SK-N-SH (cell line): Measurements from ENCODE around the gene REXO1. TPM values are rescaled to one million over a fixed set of nuclear protein-coding genes. Genes with fewer than 3 reads are reported as not detected.
A peak's percentile ranks its signal among the peaks of the same experiment; 100 is the strongest.

Experiments used
- CTCF ChIA-PET: fragments of 300-600, 350-600 bp; formaldehyde crosslinking; extraction: SDS; loops from one replicate; lab custom pipeline; 2021; lab: Yijun Ruan, JAX
- POLR2A ChIA-PET: fragments of 350-600 bp; sonication (Branson Sonifier 250); formaldehyde crosslinking; extraction: SDS; loops from one replicate; lab custom pipeline; 2020; ENCODE audit warnings: antibody characterized with exemption, inconsistent platforms; lab: Yijun Ruan, JAX
- DNase-seq: peaks from one replicate; pipeline ENCODE4 v3.0.0; 2012
- H2AFZ ChIP-seq: fragments of 200-600 bp; sonication (generic); 2 replicates; pipeline ENCODE4 v1.8.1; 2016; ENCODE audit warnings: antibody characterized with exemption, mild to moderate bottlenecking, low read depth
- H3F3A ChIP-seq: fragments of 200-600 bp; sonication (generic); replicated peaks from 2 replicates; pipeline ENCODE3; 2016; ENCODE audit warnings: antibody characterized with exemption, mild to moderate bottlenecking; ENCODE audit not compliant: insufficient read depth
- H3K27ac ChIP-seq, 2 experiments: fragments of 200-500 bp in 1 of 2; fragments of 200-600 bp in 1 of 2; sonication (Bioruptor generic) in 1 of 2; sonication (generic), shearing (Covaris generic) in 1 of 2; 2 replicates each; pipeline versions ENCODE4 v1.5.1 to v1.6.1; 2014 to 2016; ENCODE audit warnings: low read depth in 2 of 2, inconsistent platforms in 1 of 2, low read length in 1 of 2, mild to moderate bottlenecking in 1 of 2, mixed read lengths in 1 of 2
- H3K27me3 ChIP-seq: fragments of 200-600 bp; sonication (generic), shearing (Covaris generic); 2 replicates; pipeline ENCODE4 v1.6.1; 2016; ENCODE audit warnings: mixed run types; ENCODE audit not compliant: insufficient read depth
- H3K36me3 ChIP-seq, 2 experiments: fragments of 200-500 bp in 1 of 2; fragments of 200-600 bp in 1 of 2; sonication (Bioruptor generic) in 1 of 2; sonication (generic) in 1 of 2; replicated peaks in 1 of 2; 2 replicates each; pipeline versions ENCODE3 to v1.5.1; 2014 to 2016; ENCODE audit warnings: low read length in 1 of 2, mild to moderate bottlenecking in 1 of 2; ENCODE audit not compliant: insufficient read depth in 2 of 2, control insufficient read depth in 1 of 2
- H3K4me1 ChIP-seq, 2 experiments: fragments of 200-500 bp in 1 of 2; fragments of 200-600 bp in 1 of 2; sonication (Bioruptor generic) in 1 of 2; sonication (generic), shearing (Covaris generic) in 1 of 2; 2 replicates each; pipeline versions ENCODE4 v1.5.1 to v1.6.1; 2014 to 2016; ENCODE audit warnings: low read depth in 1 of 2, low read length in 1 of 2, mixed run types in 1 of 2; ENCODE audit not compliant: insufficient read depth in 2 of 2, control insufficient read depth in 1 of 2
- H3K4me2 ChIP-seq: fragments of 200-600 bp; sonication (generic), shearing (Covaris generic); 2 replicates; pipeline ENCODE4 v1.6.1; 2017; ENCODE audit warnings: mixed run types
- H3K4me3 ChIP-seq, 2 experiments: fragments of 200-500 bp in 1 of 2; fragments of 200-600 bp in 1 of 2; sonication (Bioruptor generic) in 1 of 2; sonication (generic), shearing (Covaris generic) in 1 of 2; 2 replicates each; pipeline versions ENCODE4 v1.5.1 to v1.8.1; 2014 to 2016; ENCODE audit warnings: low read depth in 2 of 2, inconsistent platforms in 1 of 2, low read length in 1 of 2, mild to moderate bottlenecking in 1 of 2, mixed read lengths in 1 of 2, moderate library complexity in 1 of 2
- H3K79me2 ChIP-seq: fragments of 200-600 bp; sonication (generic); 2 replicates; pipeline ENCODE4 v1.8.1; 2017; ENCODE audit warnings: mild to moderate bottlenecking; ENCODE audit not compliant: insufficient read depth
- H3K9ac ChIP-seq: fragments of 200-600 bp; sonication (generic); 2 replicates; pipeline ENCODE4 v1.6.1; 2017; ENCODE audit warnings: mixed run types
- H3K9me2 ChIP-seq: fragments of 200-600 bp; sonication (generic); 2 replicates; pipeline ENCODE4 v1.6.1; 2017; ENCODE audit warnings: mixed run types
- H3K9me3 ChIP-seq: fragments of 200-600 bp; sonication (generic); 2 replicates; pipeline ENCODE4 v1.6.1; 2017; ENCODE audit warnings: mixed run types, mild to moderate bottlenecking, moderate library complexity
- H4K20me1 ChIP-seq: fragments of 200-600 bp; sonication (generic); 2 replicates; pipeline ENCODE4 v1.6.1; 2017; ENCODE audit warnings: mild to moderate bottlenecking, mixed run types; ENCODE audit not compliant: insufficient read depth
- EZH2phosphoT487 ChIP-seq: fragments of 200-600 bp; sonication (generic); IDR thresholded peaks from 2 replicates; pipeline ENCODE4 v1.6.1; 2017; ENCODE audit warnings: low read depth, mixed run types, mild to moderate bottlenecking, antibody characterized with exemption, moderate library complexity, borderline replicate concordance
- FOSL2 ChIP-seq: IDR thresholded peaks from 2 replicates; pipeline ENCODE4 v1.4.0; 2012; ENCODE audit warnings: low read depth, mild to moderate bottlenecking, moderate library complexity, borderline replicate concordance
- GABPA ChIP-seq: IDR thresholded peaks from 2 replicates; pipeline ENCODE4 v1.4.0; 2012; ENCODE audit warnings: low read depth, mild to moderate bottlenecking
- RCOR1 ChIP-seq: fragments of 150-350 bp; IDR thresholded peaks from 2 replicates; pipeline ENCODE4 v1.6.1; 2017; ENCODE audit warnings: antibody characterized with exemption, low read length
- RFX5 ChIP-seq: IDR thresholded peaks from 2 replicates; pipeline ENCODE4 v1.6.1; 2012; ENCODE audit warnings: mild to moderate bottlenecking, improper control_type of control experiment, low read length
- YY1 ChIP-seq: IDR thresholded peaks from 2 replicates; pipeline ENCODE4 v1.4.0; 2012; ENCODE audit warnings: low read depth, mild to moderate bottlenecking
- WGBS: methylation state at CpG from one replicate; pipeline ENCODE4 v1.1.6; 2017; ENCODE audit warnings: low lambda C conversion rate; 5-methylcytosine and 5-hydroxymethylcytosine counted together
- polyA plus RNA-seq, 3 experiments: library from polyadenylated mRNA; depleted of rRNA; stranded (reverse); fragments of >200 nt; gene quantifications; 2 replicates each; pipeline ENCODE4 v1.2.3, GENCODE V29; 2012

REXO1 gene
- polyA plus RNA-seq, 1 of the 3 experiments (the other 2 are of a cell fraction), result 18.8 TPM

- no peak for DNase-seq
- Histone ChIP-seq H3K4me1 (no peaks in the 10 kb centered on the region), H2AFZ (no peak overlapping the region), H3K4me2 (no peak overlapping the region), H3K36me3 (no peaks in the 10 kb centered on the region), H3K4me3 (no peak overlapping the region), H3K27ac (no peak overlapping the region), H3K9ac (no peak overlapping the region), H3F3A (peaks cover 3% of the 10 kb centered on the region), H3K27me3 (peaks cover 79% of the 10 kb centered on the region), H3K79me2 (no peaks in the 10 kb centered on the region), H4K20me1 (no peaks in the 10 kb centered on the region), H3K9me3 (peaks cover 6% of the 10 kb centered on the region; the same call in 1 of the 2 replicates), H3K9me2 (no peaks in the 10 kb centered on the region)
- POLR2A ChIA-PET, result no interaction called here
- CTCF ChIA-PET, result interaction anchor here (1.4 to 11.8 kb wide), 5 partner anchors 10 to 105 kb away, joined by 4 to 143 read pairs (median 7); no protein-coding TSS in a partner anchor
- TF ChIP-seq FOSL2, result no peak
- TF ChIP-seq RCOR1, result no peak
- WGBS, result 38% methylated on average over 10 of the region's 10 CpGs
Measured at GRCh38 chr19:1777149-1777548, 71.1 kb downstream of the REXO1 start.

DNA sequence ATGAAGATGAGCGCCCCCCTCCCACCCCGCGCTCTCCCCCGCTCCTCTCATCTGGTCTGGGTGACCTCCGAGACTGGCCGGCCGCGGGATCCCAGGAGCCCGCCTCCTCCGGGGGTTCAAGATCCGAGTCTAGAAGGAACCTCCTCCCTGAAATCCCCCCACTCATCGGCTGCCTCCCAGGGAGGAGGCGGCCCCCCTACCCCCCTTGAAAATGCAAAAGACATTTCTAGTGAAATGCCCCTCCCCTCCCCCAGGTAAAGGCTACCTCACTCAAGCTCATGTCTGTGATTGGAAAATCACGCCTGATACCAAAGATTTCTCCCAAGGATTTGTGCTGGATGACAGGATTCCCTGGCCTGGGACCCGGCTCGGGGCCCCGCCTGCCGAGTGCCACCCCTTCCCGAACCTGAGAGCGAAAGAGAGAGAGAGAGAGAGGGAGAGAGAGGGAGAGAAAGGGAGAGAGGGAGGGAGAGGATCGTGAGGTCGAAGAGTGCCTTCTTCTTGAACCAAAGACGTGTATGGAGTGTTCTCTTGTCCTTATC, 71.6 kb downstream of the REXO1 start:
- Histone ChIP-seq H3K27ac (no peak overlapping the region), H4K20me1 (no peaks in the 10 kb centered on the region), H3K4me3 (no peak overlapping the region), H3K9me2 (no peaks in the 10 kb centered on the region), H3K4me2 (no peak overlapping the region), H3K79me2 (no peaks in the 10 kb centered on the region), H3K9ac (no peak overlapping the region), H3K9me3 (peaks cover 2% of the 10 kb centered on the region; the same call in 1 of the 2 replicates), H2AFZ (no peak overlapping the region), H3K27me3 (peaks cover 77% of the 10 kb centered on the region), H3K36me3 (no peaks in the 10 kb centered on the region), H3F3A (peaks cover 3% of the 10 kb centered on the region), H3K4me1 (no peaks in the 10 kb centered on the region)
- 6% methylated on average over 20 of the region's 23 CpGs for WGBS
- no peak for DNase-seq
- TF ChIP-seq YY1 (no peak), RFX5 (no peak)
- POLR2A ChIA-PET, result no interaction called here
- CTCF ChIA-PET, result interaction anchor here (1.2 to 11.8 kb wide), 7 partner anchors 10 to 104 kb away, joined by 3 to 143 read pairs (median 6); no protein-coding TSS in a partner anchor

- Histone ChIP-seq H3K9me3 (peaks cover 3% of the 10 kb centered on the region; the same call in 1 of the 2 replicates), H3K9me2 (no peaks in the 10 kb centered on the region), H3K9ac (no peak overlapping the region), H3K4me1 (no peaks in the 10 kb centered on the region), H3K79me2 (no peaks in the 10 kb centered on the region), H3K27me3 (peaks cover 77% of the 10 kb centered on the region), H4K20me1 (no peaks in the 10 kb centered on the region), H2AFZ (no peak overlapping the region), H3K27ac (no peak overlapping the region), H3K4me3 (no peak overlapping the region), H3K4me2 (no peak overlapping the region), H3F3A (peaks cover 3% of the 10 kb centered on the region), H3K36me3 (no peaks in the 10 kb centered on the region)
- TF ChIP-seq GABPA (no peak), EZH2phosphoT487 (peak; percentile 17; the same call in 1 of the 2 replicates)
- DNase-seq, result peak; percentile 37
- 10% methylated on average over 15 of the region's 50 CpGs for WGBS
- POLR2A ChIA-PET, result no interaction called here
- CTCF ChIA-PET, result interaction anchor here (1.0 to 11.8 kb wide), 6 partner anchors 18 to 230 kb away, joined by 3 to 143 read pairs (median 6); no protein-coding TSS in a partner anchor
Measured at GRCh38 chr19:1775951-1776605, 72.2 kb downstream of the REXO1 start.
